CD4-positive, alpha-beta T cell treated with Interleukin-15 for 4 hours (primary cell): ENCODE results near the gene CHPT1.
A peak's percentile ranks its signal among the peaks of the same experiment; 100 is the strongest.
"Not testable (repeated sequence)": the region's sequence is repeated elsewhere in the genome, so short reads cannot be mapped to it uniquely, and the experiment has no call there.

ENCODE experiments used
- DNase-seq: peaks from one replicate; pipeline ENCODE4 v3.0.0-alpha.2; 2020; ENCODE audit warnings: low spot score

The CHPT1 gene

GRCh38 chr12:101697197-101697929, at the start of gene CHPT1:
TSS of gene CHPT1 (plus strand) at chr12:101697640. CDS start at chr12:101697862, 222 bp downstream.
- DNase-seq = peak; percentile 53

DNA sequence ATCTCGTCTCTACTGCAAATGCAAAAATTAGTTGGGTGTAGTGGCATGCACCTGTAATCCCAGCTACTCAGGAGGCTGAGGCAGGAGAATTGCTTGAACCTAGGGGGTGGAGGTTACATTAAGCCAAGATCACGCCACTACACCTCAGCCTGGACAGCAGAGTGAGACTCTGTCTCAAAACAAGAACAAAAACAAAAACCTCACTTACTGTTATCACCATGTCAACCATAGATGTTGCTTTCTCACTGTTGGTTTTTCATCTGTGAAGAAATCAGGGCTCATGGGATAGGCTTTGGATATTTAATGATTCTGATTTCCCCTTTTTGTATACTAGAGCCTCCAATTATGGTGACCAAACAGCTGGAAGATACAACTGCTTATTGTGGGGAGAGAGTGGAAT, 49.7 kb upstream of the CHPT1 start:
- DNase-seq = no peak

GRCh38 chr12:101648195-101648594, 49.2 kb upstream of the CHPT1 start:
- DNase-seq = no peak

- no peak for DNase-seq
Observed at GRCh38 chr12:101650346-101651117, 46.9 kb upstream of the CHPT1 start.

DNA sequence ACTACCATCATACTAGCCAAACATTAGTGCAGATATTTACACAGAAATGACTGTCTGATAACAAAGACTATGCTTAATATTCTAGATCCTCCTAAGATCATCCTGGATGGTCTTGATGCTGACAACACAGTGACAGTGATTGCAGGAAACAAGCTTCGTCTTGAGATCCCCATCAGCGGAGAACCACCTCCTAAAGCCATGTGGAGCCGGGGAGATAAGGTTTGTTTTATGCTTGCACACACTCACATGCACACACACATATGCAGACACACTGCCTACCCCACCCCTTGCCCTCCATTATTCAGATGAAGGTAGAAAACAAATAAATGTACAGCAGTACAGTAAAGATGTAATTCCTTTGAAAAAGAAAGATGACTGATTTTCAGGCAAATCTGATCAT, 44.4 kb upstream of the CHPT1 start:
- no peak for DNase-seq

DNA sequence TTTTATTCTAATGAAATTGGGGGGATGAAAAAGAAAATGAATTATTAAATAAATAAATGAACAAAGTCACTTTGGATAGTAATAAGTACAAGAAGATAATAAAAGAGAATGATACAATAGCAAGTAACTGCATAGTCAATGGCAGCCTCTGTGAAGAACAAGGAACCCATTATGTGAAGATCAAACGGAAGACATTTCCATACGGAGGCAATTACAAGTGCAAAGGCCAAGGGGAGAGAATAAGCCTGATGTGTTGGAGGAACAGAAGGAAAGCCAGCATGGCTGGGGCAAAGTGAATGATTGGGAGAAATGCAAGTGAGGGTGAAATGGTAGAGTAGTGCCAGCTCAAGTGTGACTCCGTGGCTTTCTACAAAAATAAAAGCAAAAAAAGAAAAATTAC, 43.9 kb upstream of the CHPT1 start:
- DNase-seq = no peak

DNA sequence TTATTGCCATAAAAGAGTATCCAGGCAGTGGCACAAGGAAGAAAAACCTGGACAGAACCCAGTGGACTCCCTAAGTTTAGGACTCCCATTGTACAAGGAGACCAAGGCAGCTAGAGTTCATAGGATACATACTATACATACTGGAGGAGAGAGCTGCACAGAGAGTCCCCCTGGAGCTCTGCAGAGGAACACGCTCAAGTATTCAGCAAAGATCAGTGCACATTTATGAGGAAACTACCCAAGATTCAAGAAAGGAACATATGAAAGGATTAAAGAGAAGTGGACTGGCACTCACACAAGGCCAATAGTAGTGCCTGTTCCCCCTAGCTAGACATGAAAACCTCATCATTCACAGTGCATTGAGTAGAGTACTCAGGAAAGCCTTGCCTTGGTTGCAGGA, 43.0 kb upstream of the CHPT1 start:
- no peak for DNase-seq

- DNase-seq = no peak
Observed at GRCh38 chr12:101655393-101655792, 42.0 kb upstream of the CHPT1 start.

DNA sequence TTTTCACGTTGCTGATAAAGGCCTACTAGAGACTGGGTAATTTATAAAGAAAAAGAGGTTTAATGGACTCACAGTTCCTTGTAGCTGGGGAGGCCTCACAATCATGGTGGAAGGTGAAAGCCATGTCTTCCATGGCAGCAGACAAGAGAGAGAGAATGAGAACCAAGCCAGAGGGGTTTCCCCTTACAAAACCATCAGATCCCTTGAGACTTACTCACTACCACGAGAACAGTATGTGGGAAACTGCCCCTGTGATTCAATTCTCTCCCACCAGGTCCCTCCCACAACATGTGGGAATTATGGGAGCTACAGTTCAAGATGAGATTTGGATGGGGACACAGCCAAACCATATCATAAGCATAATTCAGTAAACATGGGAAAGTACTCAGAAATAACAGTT, 36.8 kb upstream of the CHPT1 start:
- DNase-seq = not testable (repeated sequence)

- DNase-seq = no peak
Observed at GRCh38 chr12:101663298-101663697, 34.1 kb upstream of the CHPT1 start.

DNA sequence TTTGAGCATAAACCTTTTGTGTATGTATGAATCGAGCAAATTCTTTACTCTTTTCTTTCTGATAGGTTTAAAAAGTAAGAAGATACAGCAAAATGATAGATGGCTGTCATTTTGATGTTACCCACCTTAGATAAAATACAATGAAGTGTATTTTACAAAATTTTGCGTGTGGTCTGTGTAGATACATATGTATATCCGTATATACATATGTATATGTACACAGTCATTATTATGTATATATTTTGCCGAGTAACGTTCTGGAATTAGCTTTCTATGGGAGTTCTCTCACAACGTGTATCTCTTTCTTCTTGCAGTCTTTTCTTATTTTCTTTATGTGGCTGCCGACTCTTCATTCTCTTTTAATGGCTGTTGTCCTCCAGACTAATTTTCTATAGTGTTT, 32.4 kb upstream of the CHPT1 start:
- no peak for DNase-seq

DNA sequence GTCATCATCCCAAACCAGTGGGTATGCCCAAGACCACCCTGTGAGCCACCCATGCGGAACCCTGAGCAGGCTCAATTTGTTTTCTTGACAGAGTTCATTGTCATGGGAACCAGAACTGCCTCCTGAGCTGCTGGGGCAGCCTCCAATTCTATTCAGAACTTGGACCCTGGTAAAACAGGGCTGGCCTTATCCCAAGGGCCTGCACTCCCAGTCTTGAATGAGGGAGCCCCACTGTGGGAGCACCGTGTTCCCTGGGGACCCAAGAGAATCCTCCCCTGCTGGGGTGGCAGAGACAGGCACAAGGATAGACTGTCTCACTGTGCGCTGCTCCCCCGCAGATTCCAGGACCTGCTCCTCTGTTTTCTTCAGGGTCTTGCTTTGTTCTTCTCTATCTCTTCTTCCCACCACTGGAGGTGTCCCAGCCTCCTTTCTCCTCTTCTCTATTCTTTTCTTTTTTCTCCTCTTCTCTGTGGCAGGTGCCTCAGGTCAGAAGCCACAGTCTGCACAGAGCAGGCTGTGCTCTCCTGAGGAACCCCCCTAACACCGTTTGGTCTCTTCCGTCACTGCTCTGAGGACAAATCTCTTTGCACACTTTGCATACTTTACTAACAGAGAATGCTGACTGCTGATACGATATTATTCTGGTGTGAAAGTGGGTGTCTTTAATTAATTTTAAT, 31.2 kb upstream of the CHPT1 start:
- no peak for DNase-seq

GRCh38 chr12:101667591-101667990, 29.8 kb upstream of the CHPT1 start:
- DNase-seq = no peak

DNA sequence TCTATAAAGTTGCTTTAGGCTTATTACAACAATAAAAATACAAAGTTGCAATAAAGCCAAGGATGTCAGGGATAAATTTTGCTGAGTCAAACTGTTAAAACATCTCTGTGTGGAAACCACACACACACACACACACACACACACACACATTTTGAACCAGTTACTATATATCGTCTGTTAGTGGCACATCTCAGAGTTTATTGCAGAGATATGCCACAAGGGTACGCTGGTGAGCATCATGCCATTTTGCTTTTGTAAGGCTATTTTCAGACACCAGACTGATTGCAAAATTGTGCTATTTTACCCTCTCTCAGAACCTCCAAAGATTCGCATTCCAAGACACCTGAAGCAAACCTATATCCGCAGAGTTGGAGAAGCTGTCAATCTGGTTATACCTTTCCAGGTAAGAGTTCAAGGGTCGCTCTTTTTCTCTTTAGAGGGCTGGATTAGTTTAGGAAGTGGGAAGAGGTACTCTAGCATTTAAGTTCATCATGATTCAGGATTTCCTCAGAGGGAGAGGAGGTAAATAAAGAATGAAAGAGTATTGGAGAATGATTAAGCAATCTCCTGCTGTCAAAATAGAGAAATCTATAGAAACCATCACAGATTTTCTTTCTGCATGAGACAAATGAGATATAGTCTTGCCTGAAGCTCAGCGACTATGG, 27.3 kb upstream of the CHPT1 start:
- DNase-seq = peak; percentile 51

DNA sequence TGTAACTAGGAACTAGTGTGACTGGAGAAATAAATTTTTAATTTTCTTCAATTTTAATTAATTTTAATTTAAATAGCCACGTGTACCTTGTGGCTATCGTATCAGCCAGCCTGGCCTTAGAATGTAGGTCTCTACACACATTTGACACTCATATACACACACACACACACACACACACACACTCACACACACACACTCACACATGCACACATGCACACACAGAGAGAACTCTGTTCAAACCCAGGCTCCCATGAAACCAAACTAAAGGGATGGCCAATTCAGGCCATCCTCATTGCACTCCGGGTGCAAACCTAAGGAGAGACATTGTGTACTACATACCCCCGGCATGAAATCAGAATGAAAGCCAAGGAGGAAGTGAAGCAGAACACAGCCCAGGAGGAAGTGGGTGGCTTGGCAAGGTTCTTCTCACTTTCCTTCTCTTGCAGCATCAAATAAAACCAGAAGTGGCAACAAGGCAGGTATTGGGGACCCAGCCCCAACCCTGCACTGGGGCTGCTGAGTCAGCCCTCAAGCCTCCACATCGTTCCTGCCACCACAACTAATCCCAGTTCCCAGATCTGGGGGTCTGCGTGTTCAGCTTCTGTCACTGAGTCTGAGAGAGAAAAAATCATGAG, 26.2 kb upstream of the CHPT1 start:
- DNase-seq = peak; percentile 32

DNA sequence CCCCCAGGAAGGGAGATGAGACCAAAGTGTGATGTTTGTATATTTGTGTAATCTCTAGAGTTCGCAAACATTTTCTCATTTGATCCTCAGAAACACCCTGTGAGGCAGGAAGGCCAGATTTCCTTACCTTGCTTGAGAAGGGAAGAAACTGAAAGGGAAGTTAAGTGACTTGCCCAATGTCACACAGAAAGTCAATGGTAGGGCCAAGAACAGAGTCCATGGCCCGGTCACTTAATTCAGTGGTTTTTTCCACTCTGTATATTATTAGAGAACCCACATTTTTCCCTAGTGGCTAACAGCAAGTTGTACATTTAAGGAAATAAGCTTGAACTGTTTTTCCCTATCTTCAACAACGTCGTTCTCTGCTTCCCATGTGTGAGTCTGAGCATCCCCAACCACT, 25.6 kb upstream of the CHPT1 start:
- DNase-seq = no peak

DNA sequence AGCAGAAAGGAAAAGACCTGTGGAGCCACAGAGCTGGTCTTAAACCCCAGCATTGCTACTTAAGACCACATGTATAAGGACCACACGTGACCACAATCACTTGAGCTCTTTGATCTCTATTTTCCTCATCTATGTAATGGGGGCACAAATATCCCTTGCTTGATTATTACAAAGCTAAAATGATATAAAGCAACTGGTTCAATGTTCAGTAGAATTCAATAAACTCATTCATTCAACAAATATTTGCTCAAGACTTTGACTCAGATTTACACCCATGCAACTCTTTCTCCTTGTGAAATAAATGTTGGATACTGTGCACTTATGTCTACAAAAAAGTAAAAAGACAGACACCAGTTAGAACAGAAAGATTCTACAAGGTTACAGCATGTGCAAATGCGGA, 21.9 kb upstream of the CHPT1 start:
- no peak for DNase-seq

GRCh38 chr12:101676497-101676896, 20.9 kb upstream of the CHPT1 start:
- not testable (repeated sequence) for DNase-seq

DNA sequence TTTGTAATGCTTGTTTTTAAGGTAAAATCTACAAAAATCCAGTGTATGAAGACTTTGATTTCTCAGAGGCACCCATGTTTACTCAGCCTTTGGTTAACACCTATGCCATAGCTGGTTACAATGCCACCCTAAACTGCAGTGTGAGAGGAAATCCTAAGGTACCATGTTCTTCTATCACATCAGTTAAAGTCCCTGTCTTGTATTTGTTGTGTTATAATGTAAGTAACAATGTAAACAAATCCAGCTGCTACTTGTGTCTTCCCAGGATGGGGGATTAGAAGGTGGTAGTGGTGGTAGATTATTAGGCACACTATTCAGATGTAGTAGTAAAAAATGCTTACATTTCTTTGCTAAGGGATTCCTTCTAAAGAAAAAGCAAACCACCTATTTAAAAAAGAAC, 19.4 kb upstream of the CHPT1 start:
- DNase-seq = no peak

DNA sequence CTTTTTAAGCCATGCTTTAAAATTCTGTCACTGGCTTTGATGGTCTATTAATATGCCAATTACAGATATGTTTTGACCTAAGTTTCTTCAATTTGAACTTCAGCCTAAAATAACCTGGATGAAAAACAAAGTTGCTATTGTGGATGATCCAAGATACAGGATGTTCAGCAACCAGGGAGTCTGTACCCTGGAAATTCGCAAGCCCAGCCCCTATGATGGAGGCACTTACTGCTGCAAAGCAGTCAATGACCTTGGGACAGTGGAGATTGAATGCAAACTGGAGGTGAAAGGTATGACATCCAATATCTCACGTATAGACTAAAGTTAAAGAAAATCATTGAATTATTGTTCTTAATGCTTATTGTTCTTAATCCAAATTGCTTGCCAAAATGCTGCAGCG, 17.2 kb upstream of the CHPT1 start:
- no peak for DNase-seq

- DNase-seq = no peak
Observed at GRCh38 chr12:101680647-101681046, 16.8 kb upstream of the CHPT1 start.

DNA sequence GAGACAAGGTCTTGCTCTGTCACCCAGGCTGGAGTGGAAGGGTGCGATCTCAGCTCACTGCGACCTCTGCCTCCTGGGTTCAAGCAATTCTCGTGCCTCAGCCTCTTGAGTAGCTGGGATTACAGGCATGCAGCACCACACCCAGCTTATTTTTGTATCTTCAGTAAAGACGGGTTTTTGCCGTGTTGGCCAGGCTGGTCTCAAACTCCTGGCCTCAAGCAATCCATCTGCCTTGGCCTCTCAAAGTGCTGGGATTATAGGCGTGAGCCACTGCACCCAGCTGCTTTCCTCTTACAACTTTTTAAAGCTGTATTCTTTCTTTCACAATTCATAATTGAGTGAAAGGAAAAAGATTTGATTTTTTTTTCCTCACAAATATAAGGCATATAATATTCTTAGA, 15.8 kb upstream of the CHPT1 start:
- DNase-seq = not testable (repeated sequence)
